Memory B cell (primary cell): ENCODE results near the gene RIOK3.
A peak's percentile ranks its signal among the peaks of the same experiment; 100 is the strongest.
"Not testable (repeated sequence)": the region's sequence is repeated elsewhere in the genome, so short reads cannot be mapped to it uniquely, and the experiment has no call there.

ENCODE experiments used
- ATAC-seq: fragments of 150-1000 bp; cut with Tn5 transposase; 2 replicates; pipeline ENCODE4 v1.10.0; 2021; ENCODE audit warnings: low read depth, mild to moderate bottlenecking, moderate library complexity
- DNase-seq, 2 donors: peaks; one replicate each; pipeline ENCODE4 v3.0.0; 2022; ENCODE audit warnings: low spot score in 2 of 2
- H3K27ac Mint-ChIP-seq: one replicate; pipeline ENCODE4 v1.8.0; 2022; ENCODE audit warnings: mild to moderate bottlenecking, moderate library complexity, mixed read lengths
- H3K27me3 Mint-ChIP-seq: one replicate; pipeline ENCODE4 v1.8.0; 2022; ENCODE audit warnings: mixed read lengths
- H3K36me3 Mint-ChIP-seq: one replicate; pipeline ENCODE4 v1.8.0; 2022; ENCODE audit warnings: mild to moderate bottlenecking, mixed read lengths
- H3K4me1 Mint-ChIP-seq: one replicate; pipeline ENCODE4 v1.8.0; 2022; ENCODE audit warnings: mixed read lengths
- H3K4me3 Mint-ChIP-seq: one replicate; pipeline ENCODE4 v1.8.0; 2022; ENCODE audit warnings: mild to moderate bottlenecking, moderate library complexity, mixed read lengths
- H3K9me3 Mint-ChIP-seq: one replicate; pipeline ENCODE4 v1.8.0; 2022; ENCODE audit warnings: mixed read lengths

The RIOK3 gene

DNA sequence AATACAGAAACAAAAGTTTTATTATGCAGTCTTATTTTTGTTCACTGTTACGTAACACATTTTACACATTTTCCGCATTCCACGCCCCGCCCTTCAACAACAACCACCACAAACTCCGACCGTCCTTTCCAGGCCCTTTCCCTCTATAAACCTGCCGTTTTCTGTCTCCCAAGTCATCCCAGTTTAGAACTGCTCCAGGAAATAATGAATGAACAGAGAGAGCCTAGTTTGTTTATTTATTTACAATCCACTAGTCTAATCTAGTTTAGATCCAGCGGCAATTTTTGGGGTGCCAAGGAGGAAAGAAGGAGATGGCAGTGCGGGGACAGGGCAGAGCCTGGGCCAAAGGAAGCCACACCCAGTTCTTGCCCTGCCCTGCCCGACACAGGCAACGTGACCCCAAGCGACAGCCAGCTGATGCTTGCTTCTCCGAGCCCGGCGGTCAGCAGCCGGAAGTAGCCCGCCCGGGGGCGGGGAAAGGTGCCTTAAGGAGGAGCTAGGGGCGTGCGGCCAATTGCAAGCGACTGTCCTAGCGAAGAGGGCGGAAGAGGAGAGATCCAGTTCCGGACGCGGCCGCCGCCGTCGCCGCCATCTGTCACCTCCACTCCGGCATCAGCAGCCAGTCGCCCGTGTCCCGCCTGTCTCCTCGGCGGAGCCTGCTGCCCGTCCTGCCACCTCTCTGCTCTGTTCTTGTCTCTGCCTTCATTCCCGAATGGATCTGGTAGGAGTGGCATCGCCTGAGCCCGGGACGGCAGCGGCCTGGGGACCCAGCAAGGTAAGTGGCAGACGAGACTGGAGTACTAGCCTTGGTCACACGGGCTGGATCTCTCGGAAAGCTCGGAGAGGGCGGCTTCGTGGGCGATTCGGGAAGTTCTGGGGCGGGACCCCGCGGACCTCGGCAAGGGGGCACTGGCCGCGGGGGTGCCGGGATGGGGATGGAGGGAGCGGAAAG is at the start of gene RIOK3:
TSS of gene RIOK3 (plus strand) at position 560 of the 952 bp plus-strand sequence. CDS start at position 713, 153 bp downstream.
- Mint-ChIP-seq H3K36me3 (peaks cover 2% of the 10 kb centered on the region), H3K4me3 (peak within 1 kb of the TSS; percentile 98), H3K27ac (peak within 1 kb of the TSS; percentile 95), H3K27me3 (no peaks in the 10 kb centered on the region), H3K4me1 (peaks cover 36% of the 10 kb centered on the region), H3K9me3 (peaks cover 1% of the 10 kb centered on the region)
- peak; percentile 78 to 84 for DNase-seq
- peak; percentile 93 for ATAC-seq

GRCh38 chr18:23403310-23403709 is 49.8 kb upstream of the RIOK3 start:
- Mint-ChIP-seq H3K4me1 (peaks cover 2% of the 10 kb centered on the region), H3K9me3 (peaks cover 3% of the 10 kb centered on the region), H3K27me3 (no peaks in the 10 kb centered on the region), H3K27ac (no peak overlapping the region), H3K36me3 (peaks cover 10% of the 10 kb centered on the region), H3K4me3 (no peak overlapping the region)
- ATAC-seq: no peak
- no peak for DNase-seq

- Mint-ChIP-seq H3K4me1 (peaks cover 2% of the 10 kb centered on the region), H3K36me3 (peaks cover 6% of the 10 kb centered on the region), H3K4me3 (no peak overlapping the region), H3K27ac (no peak overlapping the region), H3K9me3 (peaks cover 3% of the 10 kb centered on the region), H3K27me3 (no peaks in the 10 kb centered on the region)
- ATAC-seq (no peak), DNase-seq (no peak)
Measured at GRCh38 chr18:23405636-23406035, 47.5 kb upstream of the RIOK3 start.

DNA sequence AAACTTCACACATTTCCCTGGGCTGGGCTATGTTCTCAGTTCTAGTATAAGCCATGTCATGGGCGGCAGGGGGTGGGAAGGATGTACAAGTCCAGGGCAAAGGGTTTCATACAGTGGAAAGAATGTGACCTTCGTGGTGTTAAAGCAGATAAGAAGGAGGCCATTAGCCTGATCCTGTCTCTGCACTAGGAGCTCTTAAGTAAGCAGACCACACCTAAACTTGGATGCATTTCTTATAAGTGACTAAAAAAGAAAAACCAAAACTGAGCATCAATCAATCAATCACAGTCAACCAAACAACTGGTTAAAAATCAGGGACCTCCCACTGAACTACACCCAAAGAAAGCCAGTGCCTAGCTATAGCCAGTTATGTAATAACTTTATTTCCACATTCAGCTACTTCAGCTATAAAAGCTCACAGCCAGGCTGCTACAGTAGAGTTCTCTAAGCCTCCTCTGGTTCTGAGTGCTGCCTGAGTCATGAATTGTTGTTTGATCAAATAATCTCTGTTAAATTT is 46.8 kb upstream of the RIOK3 start:
- no peak for ATAC-seq
- Mint-ChIP-seq H3K9me3 (peaks cover 3% of the 10 kb centered on the region), H3K4me1 (peaks cover 4% of the 10 kb centered on the region), H3K36me3 (peaks cover 6% of the 10 kb centered on the region), H3K27me3 (no peaks in the 10 kb centered on the region), H3K27ac (no peak overlapping the region), H3K4me3 (no peak overlapping the region)
- DNase-seq: no peak

DNA sequence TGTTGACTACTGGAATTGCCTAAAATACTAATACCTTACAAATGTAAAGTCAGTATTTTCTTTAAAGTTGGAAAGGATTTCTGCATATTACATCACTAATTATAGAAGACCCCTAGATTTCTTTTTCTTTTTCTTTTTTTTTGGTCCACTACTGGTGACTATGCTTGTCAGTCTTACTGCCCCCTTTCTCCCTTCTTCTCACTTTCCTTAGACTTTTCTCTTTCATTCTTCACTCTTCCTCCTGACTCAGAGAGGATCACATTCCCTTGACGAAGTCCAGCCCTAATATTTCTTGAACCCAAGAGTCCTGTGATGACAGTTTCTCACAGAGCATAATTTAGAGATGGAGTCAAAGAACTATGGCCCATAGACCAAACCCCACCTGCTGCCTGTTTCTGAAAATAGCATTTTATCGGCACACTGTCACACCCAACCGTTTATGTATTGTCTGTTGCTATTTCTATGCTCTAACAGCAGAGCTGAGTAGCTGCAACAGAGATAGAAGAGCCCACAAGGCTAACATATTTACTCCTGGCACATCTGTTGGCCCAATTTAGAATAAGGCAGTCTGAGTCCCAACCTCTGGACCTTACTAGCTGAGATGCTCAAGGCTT is 40.6 kb upstream of the RIOK3 start:
- no peak for ATAC-seq
- no peak overlapping the region for H3K4me3 Mint-ChIP-seq
- no peaks in the 10 kb centered on the region for H3K9me3 Mint-ChIP-seq
- H3K27ac Mint-ChIP-seq: no peak overlapping the region
- H3K4me1 Mint-ChIP-seq: peaks cover 7% of the 10 kb centered on the region
- H3K36me3 Mint-ChIP-seq: no peaks in the 10 kb centered on the region
- DNase-seq: no peak
- no peaks in the 10 kb centered on the region for H3K27me3 Mint-ChIP-seq

GRCh38 chr18:23415515-23415914 is 37.6 kb upstream of the RIOK3 start:
- no peak for DNase-seq
- Mint-ChIP-seq H3K27me3 (no peaks in the 10 kb centered on the region), H3K9me3 (no peaks in the 10 kb centered on the region), H3K27ac (no peak overlapping the region), H3K36me3 (no peaks in the 10 kb centered on the region), H3K4me3 (no peak overlapping the region), H3K4me1 (peaks cover 7% of the 10 kb centered on the region)
- ATAC-seq: no peak

GRCh38 chr18:23416298-23416697 is 36.8 kb upstream of the RIOK3 start:
- DNase-seq: no peak
- peak overlapping the region; percentile 75 for H3K27ac Mint-ChIP-seq
- H3K4me3 Mint-ChIP-seq: no peak overlapping the region
- no peaks in the 10 kb centered on the region for H3K27me3 Mint-ChIP-seq
- H3K4me1 Mint-ChIP-seq: peaks cover 5% of the 10 kb centered on the region
- no peaks in the 10 kb centered on the region for H3K9me3 Mint-ChIP-seq
- ATAC-seq: no peak
- no peaks in the 10 kb centered on the region for H3K36me3 Mint-ChIP-seq

GRCh38 chr18:23421277-23421676 is 31.8 kb upstream of the RIOK3 start:
- Mint-ChIP-seq H3K4me1 (peaks cover 20% of the 10 kb centered on the region), H3K27me3 (no peaks in the 10 kb centered on the region), H3K4me3 (no peak overlapping the region), H3K27ac (no peak overlapping the region), H3K9me3 (peaks cover under 1% of the 10 kb centered on the region), H3K36me3 (peaks cover 3% of the 10 kb centered on the region)
- ATAC-seq (no peak), DNase-seq (no peak)

DNA sequence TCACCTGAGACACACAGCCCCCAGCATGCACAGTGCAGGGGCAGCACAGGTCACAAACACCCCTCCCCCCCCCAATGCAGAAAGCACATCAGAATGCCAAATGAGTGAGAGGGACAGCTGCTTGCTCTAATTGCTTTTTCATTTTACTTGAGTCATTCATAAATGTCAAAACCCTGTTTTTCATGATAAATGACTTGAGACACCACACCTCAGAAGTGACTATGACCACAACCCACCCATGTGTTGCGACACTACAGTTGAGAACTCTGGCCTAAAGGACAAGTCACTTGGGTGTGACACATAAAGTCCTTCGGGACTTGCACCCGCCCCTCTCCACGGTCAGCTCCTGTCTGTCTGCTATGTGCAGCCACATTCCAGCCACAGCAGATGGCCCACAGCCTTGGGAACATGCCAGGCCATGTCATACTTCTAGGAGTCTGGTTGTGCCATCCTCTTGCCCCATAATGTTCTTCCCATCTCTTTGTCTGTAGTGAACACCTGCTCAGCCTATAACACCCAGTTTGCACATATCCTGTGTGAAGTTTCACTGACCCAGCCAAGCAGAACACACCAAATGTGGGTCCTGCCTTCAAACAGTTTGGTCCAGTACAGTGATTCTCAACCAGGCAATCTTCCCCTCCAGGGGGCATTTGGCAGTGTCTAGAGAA is 30.2 kb upstream of the RIOK3 start:
- ATAC-seq (peak; percentile 94), DNase-seq (peak in 1 of 2 donors; percentile 32)
- H3K27me3 Mint-ChIP-seq: no peaks in the 10 kb centered on the region
- peaks cover 20% of the 10 kb centered on the region for H3K4me1 Mint-ChIP-seq
- H3K36me3 Mint-ChIP-seq: peaks cover 4% of the 10 kb centered on the region
- peak overlapping the region; percentile 46 for H3K27ac Mint-ChIP-seq
- peak overlapping the region; percentile 44 for H3K4me3 Mint-ChIP-seq
- peaks cover 1% of the 10 kb centered on the region for H3K9me3 Mint-ChIP-seq

DNA sequence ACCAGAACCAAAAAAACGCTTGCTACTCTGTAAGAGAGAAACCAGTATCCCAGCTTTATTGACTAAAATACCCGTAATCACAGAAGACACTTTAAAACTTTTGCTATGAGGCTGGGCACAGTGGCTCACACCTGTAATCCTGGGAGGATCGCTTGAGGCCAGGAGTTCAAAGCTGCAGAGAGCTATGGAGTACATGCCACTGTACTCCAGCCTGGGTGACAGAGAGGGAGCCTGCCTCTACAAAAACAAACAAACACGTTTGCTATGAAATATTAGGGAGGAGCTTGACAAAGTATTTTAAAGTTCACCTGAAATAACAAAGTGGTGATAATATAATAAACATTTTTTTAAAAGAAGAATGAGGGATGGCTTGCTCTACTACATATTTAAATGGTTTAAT is 28.5 kb upstream of the RIOK3 start:
- Mint-ChIP-seq H3K27ac (no peak overlapping the region), H3K36me3 (peaks cover 6% of the 10 kb centered on the region), H3K9me3 (peaks cover 1% of the 10 kb centered on the region), H3K4me3 (no peak overlapping the region), H3K27me3 (no peaks in the 10 kb centered on the region), H3K4me1 (peaks cover 20% of the 10 kb centered on the region)
- no peak for ATAC-seq
- DNase-seq: no peak

GRCh38 chr18:23428821-23429220 is 24.3 kb upstream of the RIOK3 start:
- peaks cover 1% of the 10 kb centered on the region for H3K9me3 Mint-ChIP-seq
- peaks cover 7% of the 10 kb centered on the region for H3K36me3 Mint-ChIP-seq

GRCh38 chr18:23429538-23429937 is 23.5 kb upstream of the RIOK3 start:
- not testable (repeated sequence) for ATAC-seq, H3K36me3 Mint-ChIP-seq, H3K4me1 Mint-ChIP-seq, H3K4me3 Mint-ChIP-seq, H3K27ac Mint-ChIP-seq, DNase-seq, H3K27me3 Mint-ChIP-seq, H3K9me3 Mint-ChIP-seq

More at GRCh38 chr18:23428821-23429220, 24.3 kb upstream of the RIOK3 start:
- Mint-ChIP-seq H3K27me3 (no peaks in the 10 kb centered on the region), H3K27ac (no peak overlapping the region), H3K4me1 (peaks cover 2% of the 10 kb centered on the region), H3K4me3 (no peak overlapping the region)
- ATAC-seq (no peak), DNase-seq (no peak)

DNA sequence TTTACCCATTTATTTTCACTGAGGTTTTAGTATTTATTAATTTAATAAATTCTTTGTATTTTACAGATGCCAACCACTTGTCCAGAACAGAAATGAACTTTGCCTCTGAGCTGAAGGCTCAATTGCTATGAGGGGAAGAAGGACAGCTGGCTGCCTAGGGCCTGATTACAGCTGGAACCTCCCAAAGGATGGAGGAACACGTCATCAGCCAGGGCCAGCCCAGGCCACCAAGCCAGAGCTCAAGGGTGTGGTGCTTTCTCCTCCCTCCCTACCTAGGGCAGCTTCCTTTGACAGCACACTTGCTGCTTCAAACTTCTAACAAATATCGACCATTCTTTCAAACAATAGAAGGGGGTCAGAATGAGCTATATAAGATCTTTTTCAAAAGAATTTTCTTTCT is 19.7 kb upstream of the RIOK3 start:
- DNase-seq: no peak
- ATAC-seq: no peak
- Mint-ChIP-seq H3K9me3 (no peaks in the 10 kb centered on the region), H3K27ac (no peak overlapping the region), H3K4me3 (no peak overlapping the region), H3K36me3 (peaks cover 4% of the 10 kb centered on the region), H3K4me1 (peaks cover 10% of the 10 kb centered on the region), H3K27me3 (no peaks in the 10 kb centered on the region)
